Hematopoietic multipotent progenitor cell treated with erythropoietin and hydrocortisone succinate and interleukin-3 and kit ligand, for 17 days (in vitro differentiated cells): ENCODE data around the gene CERS2.

Experiments
- DNase-seq: peaks from one replicate; pipeline ENCODE4 v3.0.0-alpha.2; 2015; ENCODE audit warnings: low spot score

Gene CERS2

DNA sequence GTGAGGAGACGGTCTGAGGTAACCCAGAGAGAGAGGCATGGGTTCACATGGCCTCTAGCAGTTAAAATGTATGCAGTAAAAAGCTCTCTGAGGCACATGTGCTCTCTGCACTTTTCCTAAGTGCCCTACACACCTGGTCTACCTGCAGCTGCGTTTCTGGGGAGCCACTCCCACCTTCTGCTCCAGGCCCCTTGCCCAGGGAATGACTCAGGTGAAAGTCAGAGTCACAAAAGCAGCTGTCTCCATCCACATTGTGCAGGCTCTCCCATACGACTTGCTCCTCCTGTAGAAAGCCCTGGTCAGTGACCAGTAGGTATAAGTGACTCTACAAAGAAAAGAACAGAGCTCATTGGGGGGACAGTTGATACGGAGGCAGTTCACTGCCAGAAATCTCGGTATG lies 23.3 kb upstream of the CERS2 start:
- DNase-seq, result no peak

DNA sequence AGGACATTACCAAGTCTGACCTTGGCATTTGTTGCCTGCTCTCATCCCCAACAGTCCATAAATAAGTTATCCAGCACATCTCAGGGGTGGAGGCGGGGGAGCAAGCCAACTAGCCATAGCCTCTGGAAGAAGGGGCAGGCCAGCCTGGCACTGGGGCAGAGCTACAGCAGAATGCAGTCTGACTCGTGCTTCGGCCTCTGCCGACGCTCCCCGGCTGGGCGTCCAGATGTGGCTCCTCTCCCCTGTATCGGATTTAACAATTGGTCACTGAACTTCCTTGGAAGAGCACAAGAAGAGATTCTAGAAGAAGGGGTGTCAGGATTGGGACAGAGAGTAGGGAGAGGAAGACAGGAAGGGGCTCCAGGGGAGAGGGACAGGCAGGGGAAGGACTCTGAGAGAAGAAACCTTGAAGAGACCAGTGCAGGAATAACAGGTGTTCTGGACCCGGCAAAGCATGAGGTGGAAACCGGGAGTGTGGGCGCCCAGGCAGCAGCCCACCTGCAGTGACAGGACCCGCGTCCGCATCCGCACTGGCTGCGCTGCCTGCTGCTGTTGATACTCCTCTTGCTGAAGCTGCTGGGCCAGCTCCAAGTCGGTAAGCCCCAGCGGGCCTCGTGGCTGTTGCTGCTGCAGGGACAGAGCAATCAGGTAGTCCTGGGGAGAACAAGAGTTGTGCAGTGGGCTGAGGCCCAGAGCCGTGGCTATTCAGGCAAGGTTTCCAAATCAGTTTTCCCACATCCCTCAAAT lies 22.7 kb upstream of the CERS2 start:
- no peak for DNase-seq

DNA sequence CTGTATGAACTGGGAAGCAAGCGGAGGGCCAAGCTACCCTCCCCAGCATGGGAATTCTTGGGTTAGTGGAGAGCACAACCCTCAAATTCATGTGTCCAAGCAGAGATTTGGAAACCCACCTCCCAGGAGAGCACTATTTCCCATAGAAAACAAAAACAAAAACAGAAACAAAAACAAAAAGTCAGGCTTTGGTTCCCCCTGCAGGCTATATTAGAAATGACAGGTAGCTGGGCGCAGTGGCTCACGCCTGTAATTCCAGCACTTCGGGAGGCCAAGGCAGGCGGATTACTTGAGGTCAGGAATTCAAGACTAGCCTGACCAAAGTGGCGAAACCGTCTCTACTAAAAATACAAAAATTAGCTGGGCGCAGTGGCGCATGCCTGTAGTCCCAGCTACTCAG lies 21.3 kb upstream of the CERS2 start:
- peak; percentile 77 for DNase-seq

DNA sequence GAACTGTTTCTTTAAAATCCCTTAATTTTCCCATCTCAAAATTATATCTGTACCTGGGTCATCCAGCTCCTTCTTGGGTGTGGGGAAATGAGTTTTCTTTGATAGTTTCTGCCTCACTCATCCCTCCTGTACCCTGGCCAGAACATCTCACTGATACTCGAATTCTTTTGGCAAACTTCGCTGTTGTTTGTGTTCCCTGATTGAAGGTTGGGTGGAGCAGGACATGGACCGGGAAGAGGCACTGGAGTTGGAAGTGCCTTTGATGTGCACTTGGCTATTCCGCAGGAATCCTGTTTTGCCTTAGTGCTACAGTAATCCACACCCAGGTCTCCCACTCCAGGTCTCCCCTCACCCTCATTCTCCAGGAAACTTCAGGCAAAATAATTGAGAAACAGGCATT lies 20.8 kb upstream of the CERS2 start:
- DNase-seq, result peak; percentile 61

DNA sequence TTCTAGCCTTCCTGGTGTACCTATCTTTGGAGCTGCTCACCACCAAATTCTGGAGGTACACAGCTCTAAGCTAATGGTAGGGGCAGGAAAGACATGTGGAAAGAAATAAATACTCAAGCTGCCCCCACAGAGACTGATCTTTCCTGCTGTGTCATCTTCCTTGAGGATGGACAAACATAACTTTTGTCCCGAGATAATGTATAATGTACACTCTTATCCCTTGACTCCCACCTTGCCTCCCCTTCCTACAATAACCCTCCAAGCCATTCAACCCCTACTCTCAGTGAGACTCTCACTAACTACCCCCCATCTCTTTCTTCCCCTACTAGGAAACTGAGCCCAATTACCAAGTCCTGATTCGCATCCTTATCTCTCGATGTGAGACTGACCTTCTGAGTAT lies 19.6 kb upstream of the CERS2 start:
- DNase-seq, result no peak

DNA sequence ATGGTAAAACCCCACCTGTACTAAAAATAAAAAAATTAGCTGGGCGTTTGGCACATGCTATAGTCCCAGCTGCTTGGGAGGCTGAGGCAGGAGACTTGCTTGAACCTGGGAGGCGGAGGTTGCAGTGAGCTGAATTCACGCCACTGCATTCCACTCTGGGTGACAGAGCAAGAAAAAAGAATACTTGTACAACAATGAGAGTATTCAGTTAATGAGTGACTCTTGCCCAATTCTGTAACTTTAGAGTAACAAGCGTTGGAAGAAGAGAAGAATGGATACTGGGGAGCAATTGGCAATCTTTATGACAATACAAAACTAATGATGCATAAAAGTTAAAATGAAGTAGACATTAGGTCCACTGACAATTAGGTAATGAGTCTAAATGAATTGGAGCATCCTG lies 18.0 kb upstream of the CERS2 start:
- no peak for DNase-seq

DNA sequence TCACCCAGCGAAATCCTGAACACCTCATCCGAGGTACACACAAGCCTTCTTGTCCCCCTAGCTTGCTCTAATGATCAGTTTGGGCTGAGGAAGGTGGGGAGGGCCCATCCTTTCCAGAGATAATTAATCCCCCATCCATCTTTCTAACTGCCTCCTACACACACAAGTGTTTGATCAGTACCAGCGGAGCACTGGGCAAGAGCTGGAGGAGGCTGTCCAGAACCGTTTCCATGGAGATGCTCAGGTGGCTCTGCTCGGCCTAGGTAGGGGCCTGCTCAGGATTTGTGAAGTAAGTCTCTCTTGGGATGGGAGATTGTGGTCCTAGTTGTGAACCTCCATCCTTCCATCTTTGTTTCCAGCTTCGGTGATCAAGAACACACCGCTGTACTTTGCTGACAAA lies 13.3 kb upstream of the CERS2 start:
- DNase-seq, result no peak

DNA sequence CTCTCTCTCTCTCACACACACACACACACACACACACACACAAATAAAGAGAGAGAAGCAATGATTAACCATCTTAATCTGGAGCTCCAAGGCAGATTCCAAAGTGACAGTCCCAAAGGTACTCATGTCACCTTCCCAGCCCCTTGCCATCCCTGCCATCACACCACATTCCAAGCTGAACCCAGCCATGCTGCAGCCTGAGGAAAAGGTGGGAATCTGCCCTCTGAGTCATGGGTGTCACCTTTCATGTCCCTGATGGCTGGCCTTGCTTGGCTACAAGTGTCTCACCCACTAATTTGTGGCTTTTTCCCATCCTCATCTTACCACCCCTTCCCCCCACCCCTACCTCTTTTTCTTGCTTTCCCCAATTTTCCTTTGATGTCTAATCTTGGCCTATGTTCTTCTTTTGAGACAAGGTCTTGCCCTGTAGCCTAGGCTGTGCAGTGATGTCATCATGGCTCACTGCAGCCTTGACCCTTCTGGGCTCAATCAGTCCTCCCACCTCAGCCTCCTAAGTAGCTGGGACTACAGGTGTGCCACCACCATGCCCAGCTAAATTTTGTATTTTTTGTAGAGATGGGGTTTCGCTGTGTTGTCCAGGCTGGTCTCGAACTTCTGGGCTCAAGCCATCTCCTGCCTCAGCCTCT lies 10.7 kb upstream of the CERS2 start:
- no peak for DNase-seq

DNA sequence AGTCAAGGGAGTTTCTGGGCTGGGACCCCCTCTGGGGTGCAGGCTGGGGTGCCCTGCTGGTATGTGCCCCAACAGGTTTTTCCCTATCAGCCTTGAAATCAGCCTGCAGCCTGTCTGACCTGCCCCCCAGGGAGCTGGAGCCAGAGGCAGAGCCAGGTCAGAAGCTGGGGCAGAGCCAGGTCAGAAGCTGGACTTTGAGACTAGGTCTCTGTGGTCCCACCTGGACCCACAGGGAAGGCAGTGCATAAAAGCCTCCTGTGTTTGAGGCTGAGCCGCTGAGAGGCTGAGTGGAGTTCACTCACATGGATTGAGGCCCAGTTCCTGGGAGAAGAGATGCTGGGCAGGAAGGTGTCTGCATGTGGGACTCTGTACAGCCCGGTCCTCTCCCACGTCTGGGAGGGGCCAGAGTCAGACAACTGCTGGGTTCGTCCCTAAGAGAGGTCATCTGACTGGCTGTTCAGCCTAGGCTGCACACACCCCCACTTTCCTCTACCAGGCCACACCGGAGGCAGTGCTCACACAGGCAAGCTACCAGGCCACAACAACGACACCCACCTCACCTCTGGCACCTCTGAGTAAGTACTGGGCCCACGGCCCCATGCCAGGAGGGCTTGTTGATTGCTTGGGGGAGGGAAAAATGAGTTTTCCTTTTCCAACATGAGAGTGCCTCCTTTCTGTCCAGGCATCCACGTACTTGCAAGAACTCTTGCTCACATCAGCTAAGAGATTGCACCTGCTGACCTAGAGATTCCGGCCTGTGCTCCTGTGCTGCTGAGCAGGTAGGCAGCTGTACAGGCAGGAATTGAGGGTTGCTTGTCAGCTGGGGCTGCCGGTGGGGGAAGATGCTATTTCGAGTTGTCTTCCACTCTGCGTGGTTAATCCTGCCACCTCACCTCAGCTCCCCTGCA lies 7.4 kb upstream of the CERS2 start, which contains the start of gene ANXA9:
Gene ANXA9, plus strand, starts transcription at position 488 of the 908 bp plus-strand sequence. CDS start 814 bp downstream, outside the sequence.
- DNase-seq, result no peak

DNA sequence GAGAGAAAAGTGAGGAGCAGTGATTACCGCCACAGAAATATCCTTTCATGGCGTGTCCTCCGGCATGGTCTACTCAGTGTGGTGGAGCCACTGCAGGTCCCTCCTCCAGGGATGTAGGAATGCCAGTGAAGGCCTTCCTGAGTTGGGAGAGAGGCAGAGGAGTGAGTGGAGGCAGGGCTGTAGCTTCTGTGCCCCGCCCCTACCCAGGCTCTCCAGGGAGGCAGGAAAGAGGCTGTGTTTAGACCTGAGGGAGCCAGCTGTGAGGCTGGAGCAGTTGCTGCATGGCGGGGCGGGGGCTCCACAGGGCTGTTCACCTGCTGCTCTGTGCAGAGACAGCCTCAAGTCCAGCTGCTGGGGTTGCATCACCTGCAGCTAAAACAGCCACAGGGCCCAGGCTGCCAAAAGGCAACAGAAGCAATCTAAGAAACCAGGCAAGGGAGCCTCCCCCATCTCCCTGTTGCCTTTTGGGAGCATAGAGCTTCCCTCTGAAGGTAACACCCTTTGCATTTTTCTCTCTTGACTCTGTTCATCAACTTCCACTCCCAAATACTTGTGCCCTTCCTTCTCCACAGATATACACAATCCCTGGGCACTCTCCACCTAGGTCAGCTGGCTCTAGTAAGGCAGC lies 6.7 kb upstream of the CERS2 start:
- no peak for DNase-seq

DNA sequence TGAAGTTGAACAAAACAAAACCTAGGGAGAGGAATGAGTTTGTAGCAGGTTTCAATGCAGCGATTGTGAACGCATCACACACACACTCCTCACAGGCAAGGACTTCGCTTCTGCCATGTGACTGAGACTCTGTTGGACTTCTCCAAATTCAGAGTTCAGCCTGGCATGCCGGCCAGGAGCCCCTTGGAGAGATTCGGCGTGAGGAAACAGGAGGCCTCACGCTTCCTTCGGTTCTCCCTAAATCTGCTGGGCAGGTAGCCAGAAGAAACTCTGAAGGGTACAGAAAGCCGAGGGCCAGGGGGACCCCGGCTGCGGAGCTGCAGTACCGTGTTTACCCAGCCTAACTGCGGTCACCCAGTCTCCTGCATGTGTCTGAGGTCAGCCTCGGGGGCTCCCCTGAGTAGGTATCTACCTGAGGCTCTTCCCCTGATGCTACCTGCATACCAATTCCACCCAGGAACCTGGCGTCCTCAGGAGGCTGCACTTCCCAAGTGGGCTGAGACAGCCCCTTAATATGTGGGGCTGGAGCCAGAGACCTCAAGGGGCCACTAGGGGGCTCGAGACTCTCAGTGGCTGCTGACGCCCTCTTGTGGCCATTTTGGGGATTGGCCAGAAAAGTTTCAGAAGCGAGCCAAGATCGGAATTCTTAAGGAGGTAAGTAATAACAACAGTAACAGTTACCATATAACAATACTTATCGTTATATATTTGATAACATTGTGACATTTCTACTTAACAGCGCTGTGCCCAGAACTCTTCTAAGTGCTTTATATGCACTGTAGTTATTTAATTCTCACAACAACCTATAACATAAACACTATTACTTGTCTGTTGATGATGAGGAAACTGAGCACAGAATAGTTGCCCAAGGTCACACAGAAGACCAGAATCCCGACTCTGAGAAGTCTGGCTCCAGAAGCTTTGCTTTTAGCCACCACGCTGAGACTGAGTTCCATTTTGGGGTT lies 4.7 kb upstream of the CERS2 start:
- peak; percentile 98 for DNase-seq

DNA sequence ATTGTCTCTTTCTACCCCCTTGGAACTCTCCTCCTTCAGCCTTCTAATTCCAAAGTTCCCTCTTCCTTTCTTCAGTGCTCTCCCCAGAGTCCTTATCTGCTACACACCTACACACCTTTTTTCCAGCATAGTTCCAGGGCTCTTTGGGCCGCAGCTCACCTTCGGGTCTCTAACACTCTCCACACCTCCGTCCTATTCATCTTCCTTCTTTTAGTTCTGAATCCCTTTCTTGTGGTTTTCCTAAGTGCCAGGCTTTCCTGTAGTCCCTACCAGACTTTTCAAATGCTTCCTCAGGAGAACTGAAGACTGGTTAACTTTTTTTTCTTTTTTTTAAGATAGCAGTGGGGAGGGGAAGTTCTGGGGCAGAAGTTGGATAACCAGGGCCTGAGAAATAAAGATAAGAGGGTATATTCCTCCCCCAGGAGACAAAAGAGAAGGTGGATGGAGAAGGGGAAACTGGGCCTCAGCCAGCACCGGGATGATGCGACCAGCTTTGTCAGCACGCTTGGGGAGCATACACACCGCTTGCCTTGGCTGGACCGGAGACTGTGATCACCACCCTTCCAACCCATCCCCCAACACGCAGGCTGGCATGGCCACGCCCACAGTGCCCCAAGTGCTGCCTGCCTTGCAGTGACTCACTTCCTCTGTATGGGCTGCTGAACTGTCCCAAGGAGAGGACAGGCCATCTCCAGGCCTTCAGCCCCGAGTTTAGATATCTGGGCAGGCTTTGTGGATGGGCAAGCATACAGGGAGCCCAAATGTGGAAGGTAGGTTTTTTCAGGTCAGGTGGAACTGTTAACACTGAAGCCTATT lies 2.5 kb upstream of the CERS2 start:
- DNase-seq, result peak; percentile 96

DNA sequence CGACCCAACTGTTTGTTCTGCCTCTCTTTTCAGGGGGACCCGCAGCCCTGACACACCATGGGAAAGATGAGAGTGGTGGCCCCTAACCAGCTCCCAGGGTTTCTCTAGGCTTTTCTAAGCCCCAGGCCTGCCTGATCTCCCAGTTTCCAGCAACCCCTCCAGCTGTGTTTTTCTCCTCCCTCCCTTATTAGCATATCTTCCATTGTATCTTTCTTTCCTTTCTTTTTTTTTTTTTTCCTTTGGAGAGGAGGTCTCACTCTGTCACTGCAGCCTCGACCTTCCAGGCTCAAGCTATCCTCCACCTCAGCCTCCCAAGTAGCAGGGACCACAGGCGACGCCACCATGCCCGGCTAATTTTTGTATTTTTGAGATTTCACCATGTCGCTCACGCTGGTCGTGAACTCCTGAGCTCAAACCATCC lies 1.8 kb upstream of the CERS2 start:
- DNase-seq, result no peak

DNA sequence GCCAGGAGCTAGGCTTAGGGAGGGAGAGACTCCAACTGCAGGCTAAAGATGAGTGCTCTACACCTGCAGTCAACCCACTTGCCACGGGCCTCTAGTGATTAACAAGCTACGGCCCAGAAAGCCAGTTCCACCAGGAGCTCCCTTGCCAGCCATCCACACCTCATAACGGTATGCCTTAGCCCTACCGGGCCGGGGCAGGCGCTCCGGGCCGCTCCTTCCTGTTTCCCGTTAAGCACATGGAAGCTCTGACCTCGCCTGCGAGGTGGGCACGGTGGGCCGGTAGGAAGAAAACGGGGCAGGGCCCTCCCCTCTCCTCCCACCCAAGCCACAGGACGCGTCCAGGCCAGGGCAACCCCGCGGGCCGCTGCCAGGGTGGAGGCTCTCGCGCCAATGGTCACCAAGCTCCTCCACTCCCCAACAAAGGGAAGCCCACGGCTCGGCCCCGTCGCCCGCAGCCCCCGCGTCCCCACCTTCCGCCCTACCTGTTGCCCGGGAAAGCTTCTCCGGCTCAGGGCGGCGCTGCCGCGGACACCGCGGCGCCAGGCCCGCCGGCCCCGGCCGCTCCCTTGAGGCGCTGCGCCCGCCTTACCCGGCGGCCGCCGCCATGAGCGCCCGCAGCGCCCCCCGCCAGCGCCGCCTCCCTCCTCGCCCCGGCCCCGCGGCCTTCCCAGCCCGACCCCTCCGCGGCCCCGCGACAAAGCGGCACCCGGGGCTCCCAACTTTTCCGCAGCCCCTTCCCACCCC lies 627 bp downstream of the CERS2 start:
- DNase-seq, result peak; percentile 52

DNA sequence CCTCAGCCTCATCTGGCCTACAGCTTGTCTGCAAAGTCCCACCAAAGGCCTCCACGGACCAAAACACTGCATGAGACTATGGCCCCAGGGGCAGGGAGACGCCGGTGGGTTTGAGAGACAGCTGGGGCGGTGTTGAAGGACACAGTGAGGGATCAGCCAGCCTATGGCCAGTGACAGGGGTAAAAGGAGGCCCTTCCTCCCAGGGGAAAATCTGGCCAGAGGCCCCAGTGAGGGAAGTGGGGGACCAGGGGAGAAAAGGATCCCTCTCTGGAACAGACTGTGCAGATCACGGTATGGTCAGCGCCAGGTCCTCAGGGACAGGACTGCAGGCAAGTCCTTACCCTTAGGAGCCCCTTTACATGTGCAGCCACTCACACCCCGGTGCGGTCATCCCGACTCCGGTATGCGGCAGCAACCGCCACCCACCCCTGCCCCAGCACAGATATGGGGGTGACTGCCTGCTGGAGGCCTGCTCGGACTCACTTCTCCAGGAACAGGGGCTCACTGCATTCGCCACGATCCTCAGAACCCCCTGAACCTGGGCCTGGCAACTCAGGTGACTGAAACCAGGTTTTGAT lies 1.3 kb downstream of the CERS2 start:
- no peak for DNase-seq

DNA sequence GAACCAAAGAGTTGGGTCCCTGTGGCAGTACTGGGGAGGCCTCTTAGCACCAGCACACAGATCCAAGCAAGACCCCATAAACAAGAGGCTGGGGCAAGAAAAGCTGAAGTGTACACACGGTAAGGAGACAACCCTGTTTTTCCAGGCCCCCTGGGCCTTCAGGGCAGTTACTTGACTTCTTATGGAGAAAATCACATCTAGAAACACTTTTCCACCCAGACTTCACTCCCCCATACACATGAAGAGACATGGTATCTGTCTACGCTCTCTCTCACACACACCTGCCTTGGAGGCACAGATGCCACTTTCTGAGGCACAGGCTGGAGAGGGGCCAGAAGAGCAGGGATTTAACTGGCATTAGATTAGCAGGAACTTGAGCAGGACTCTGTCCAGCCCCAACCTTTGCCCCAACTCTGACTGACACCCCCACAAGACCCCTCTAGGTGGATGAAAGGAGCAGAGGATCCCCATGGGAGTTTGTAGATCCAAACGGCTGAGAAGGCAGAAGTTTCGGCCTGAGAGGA lies 2.2 kb downstream of the CERS2 start:
- no peak for DNase-seq

DNA sequence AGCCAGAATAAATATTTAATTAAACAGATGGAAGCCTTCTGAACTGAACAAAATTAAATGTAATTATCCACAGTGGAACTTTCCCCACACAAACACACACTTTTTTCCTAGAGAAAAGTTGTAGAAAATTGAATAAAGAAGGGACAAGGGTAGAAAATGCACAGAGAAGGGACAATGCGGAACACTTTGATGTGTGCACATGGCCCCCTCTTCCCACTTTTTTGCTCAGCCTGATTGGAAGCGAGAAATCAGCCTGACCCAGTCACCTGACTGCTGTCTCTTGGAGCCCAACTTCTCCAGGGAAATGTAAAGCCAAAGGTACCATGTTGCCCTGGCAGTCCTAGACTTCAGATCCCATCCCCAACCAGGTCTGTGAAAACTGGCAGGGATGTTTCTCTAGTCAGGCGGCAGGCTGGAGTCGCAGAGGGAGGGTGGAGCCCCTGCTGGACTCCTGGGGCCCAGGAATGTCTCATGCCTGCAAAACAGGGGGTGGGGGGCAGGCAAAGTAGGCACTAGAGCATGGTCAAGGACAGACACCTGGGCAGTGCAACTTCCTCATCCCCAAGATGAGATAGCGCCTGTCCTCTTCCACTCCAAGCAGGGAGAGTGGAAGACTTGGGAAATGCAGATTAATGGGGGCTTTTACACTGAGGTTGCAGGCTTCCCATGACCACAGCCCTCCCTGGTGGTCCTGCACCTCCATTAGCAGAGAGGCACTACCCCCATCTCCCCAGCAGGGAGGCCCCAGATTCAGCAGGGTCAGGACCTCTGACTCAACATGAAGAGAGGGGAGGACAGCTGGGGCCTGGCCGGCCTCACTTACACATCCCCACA lies 2.8 kb downstream of the CERS2 start:
- DNase-seq, result no peak
